Activated gamma-delta T cell treated with anti-CD3 and anti-CD28 coated beads, Interleukin-2, amount 50 U/mL, for 16 hours (primary cell): ENCODE results near the gene PBX2.
"Not testable (repeated sequence)": the region's sequence is repeated elsewhere in the genome, so short reads cannot be mapped to it uniquely, and the experiment has no call there.

Experiments used
- DNase-seq: peaks from one replicate; pipeline ENCODE4 v3.0.0-alpha.2; 2020; ENCODE audit warnings: low read depth

PBX2 gene

DNA sequence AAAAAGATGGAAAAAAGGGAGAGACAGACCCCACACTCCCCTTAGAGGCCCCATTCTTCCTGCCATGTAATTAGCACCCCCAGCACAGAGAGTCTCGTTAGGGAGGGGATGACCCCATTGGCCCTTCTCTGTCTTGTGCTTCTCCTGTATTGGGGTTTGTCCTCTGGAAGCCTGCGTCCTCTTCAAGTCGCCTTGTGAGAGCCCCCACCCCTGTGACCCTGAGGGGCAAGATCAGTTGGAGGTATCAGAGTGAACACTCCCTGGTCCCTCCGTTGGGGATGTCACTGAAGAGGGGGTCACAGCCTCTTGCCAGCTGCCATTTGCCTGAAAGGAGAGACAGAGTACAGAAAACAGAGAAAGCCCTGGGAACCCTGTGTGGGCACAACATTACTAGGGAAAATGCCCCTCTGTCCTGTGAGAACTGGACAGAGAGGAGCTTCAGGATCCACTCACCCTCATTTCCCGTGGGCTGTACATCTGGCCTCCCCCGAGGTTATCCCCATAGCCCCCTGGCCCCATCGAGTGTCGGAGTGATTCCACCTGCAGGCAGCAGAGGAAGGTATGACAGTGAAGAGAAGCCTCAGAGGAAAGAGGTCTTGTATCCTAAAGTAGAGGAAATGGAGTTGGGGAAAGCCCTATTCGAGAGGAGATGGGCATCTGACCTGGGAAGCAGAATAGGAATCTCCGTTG is 3.7 kb downstream of the PBX2 start:
- DNase-seq = not testable (repeated sequence)

- DNase-seq = not testable (repeated sequence)
Observed at GRCh38 chr6:32185681-32186131, 4.3 kb downstream of the PBX2 start.

DNA sequence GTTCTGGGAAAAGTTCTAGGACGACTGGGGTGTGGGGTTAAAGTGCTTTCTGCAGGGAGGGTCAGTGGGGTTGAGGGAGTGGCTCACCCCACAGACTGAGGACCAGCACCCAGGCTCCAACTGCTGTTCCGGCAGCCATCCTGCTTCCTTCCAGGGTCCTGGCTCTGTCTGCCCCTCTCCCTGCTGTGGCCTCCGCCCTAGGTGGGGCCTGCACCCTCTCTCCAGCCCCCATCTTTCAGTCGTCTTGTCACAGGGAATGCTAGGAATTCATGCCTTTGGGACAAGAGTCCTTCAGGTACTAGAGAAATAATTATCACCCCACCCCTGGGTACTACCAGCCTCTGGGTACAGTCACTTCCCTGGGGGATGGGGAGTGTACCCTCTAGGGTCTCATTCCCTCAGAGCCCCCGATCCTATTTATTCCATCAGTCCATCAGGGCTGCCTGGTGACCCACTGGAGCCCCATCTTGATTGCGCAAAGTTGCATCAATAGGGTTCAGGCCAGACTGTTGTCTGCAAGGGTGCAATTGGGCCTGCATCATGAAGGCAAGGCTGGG is 5.8 kb downstream of the PBX2 start, which contains the start of gene AGER:
Gene AGER (minus strand): TSS at position 170 of the 557 bp plus-strand sequence. CDS start 31 bp downstream, at position 139.
- no peak for DNase-seq

- DNase-seq = no peak
Observed at GRCh38 chr6:32183483-32184083, 6.4 kb downstream of the PBX2 start.

- no peak for DNase-seq
Observed at GRCh38 chr6:32183030-32183429, 7.0 kb downstream of the PBX2 start.

DNA sequence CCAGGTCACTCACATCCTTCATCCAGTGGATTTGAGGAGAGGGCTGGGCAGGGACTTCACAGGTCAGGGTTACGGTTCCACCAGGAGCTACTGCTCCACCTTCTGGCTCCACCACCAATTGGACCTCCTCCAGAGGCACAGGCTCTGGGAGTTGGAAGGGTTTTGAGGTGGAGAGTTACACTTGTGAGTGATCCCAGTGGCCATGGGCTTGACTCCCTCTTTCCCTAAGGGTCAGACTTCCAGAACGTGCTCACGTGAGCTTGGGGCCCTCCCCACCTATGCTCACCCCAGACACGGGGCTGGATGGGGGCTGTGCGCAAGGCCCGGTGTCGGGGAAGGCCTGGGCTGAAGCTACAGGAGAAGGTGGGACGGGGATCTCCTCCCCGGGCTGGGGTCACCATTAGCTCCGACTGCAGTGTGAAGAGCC is 7.4 kb downstream of the PBX2 start:
- no peak for DNase-seq

DNA sequence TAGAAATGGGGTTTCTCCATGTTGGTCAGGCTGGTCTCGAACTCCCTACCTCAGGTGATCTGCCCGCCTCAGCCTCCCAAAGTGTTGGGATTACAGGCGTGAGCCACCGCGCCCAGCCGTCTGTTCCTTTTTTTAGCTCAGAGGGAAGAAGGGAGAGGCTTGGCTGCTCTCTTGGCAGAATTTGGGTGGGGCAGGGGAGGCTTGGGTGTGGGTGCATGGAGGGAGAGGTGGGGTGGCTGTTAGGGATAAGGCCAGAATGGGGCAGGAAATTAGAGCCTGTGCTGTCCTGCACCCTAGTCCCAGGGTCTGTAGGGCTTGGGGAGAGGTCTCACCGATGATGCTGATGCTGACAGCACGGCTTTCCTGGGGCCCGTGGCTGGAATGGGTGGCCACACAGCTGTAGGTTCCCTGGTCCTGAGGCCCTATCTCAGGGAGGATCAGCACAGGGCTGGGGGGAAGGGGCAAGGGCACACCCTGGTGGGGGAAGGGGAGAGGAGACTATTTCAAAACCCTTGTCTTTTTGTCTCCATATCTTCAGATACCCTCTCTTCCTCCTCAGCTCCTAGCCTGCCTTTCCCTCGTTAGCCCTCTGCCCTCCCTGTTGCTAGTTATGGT is 8.0 kb downstream of the PBX2 start:
- DNase-seq = no peak

DNA sequence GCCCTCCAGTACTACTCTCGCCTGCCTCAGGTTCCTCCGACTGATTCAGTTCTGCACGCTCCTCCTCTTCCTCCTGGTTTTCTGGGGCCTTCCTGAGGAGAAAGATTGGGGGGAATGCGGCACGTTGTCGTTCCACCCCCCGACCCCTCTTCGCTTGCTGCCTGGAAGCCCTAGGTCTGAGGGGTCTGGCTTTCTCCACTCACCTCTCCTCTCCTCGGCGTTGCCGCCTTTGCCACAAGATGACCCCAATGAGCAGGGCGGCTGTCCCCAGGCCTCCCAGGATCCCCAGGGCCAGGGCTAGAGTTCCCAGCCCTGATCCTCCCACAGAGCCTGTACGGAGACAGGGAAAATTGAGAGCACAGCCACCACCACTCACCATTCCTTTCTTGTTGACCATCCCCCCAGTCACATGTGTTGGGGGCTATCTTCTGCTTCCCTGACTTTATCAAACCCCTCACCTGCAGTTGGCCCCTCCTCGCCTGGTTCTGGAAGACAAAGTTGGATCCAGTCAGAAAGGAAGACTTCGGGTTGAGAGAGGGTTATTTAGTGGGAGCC is 8.8 kb downstream of the PBX2 start:
- no peak for DNase-seq

GRCh38 chr6:32179766-32180405 is 10.1 kb downstream of the PBX2 start:
- no peak for DNase-seq

GRCh38 chr6:32178547-32179440 is 11.2 kb downstream of the PBX2 start:
- no peak for DNase-seq

DNA sequence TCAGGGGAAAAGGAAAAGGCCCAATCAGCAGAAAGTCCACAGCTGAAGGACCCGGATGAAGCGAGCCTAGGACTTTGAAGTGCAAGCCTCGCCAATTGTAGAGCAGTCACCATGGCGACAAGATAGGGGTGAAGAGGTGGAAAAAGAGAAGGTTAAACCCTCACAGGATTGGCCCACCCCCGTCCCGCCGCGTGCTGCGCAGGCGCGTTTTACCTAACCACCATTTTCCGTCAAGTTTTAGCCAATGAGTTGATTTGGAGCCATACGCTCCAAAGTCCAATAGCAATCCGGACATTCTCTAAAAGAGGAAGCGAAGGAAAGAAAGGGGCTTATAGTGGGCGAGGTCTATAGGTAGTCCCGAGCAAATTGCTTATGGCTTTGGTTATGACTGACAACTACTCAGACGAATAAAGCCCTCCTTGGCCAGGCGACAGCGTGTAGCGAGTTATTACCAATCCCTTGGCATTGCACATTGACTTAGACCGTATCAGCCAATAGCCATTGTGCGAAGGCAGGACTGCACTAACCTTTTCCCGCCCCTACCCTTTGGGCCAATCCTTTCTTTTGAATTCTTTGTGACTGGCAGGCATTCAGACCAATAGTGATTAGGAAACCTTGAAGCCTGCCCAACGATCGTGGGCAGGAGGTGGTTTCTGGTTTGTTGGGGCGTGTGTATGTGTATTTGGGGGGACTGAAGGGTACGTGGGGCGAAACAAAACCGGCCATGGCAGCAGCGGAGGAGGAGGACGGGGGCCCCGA is 12.0 kb downstream of the PBX2 start, which contains the start of gene RNF5:
Gene RNF5 (plus strand): TSS at position 618 of the 759 bp plus-strand sequence. CDS start 107 bp downstream, at position 725.
- peak; percentile 91 for DNase-seq

GRCh38 chr6:32177183-32177787 is 12.7 kb downstream of the PBX2 start:
- no peak for DNase-seq

DNA sequence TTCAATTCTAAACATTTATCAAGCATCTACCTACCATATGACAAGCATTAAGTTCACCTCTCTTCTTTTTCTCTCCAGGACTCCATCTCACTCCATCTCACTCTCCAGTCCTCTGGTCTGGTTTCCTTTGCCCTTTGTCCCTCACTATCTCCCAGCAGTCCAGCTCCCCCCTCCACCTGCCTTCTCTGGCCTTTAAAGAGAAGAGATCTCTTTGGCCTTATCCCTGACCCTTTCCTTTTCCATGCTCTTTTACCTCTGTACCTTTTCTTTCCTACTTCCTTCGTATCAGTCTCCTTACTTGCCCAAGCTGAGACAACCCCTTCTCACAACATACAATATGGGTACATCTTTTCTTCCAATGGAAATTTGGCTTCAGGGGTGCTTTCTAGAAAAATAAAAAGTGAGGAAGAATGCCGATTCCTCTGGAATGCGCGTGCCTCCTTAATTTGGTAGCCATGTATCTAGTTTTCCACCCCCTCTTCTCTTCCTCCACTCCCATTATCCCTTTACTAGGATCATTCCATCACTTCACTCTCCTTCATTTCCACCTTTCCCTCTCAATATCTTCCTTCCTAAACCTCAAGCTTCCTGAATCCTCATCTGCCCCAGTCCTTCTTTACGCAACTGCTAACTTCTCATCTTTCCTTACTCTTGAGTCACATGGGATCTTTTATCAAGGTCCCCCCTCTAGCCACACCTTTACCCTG is 13.4 kb downstream of the PBX2 start:
- DNase-seq = no peak

DNA sequence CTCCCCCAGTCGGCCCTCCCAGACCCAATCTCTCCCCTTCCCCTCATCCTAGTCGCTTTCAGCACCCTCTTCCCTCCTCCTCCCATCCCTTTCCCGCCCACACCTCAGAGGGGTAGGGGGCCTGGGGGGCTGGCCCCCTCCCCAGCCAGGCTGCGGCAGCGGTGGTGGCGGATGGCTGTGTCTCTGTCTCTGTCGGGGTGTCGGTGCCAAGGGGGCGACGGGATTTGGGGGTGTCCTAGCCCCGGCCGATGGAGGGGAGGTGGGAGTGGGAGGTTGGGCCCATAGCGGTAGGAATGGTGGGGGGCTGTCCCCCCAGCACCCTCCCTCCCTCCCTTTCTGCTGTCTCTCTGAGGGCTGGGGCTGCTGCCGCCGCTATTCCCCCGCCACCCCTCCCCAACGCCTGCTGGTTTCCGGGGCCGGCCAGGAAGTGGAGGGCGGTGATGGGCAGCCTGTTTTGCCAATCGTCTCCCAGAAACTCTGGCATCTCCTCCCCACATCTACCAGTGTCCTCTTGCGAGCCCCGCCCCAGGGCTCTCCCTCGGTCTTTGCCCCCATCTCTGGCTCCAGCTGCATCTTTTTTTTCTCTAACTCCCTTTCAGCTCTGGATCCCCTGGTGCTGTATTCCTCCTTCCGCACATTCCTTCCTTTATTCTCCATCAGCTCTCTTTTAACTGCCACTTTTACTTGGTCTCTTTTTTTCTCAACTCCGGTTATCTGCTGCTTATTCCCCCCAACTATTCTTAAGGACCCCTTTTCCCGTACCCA is 14.1 kb downstream of the PBX2 start, which contains the start of gene AGPAT1:
Gene AGPAT1 (minus strand): TSS at position 374 of the 765 bp plus-strand sequence. CDS start 4,588 bp downstream, outside the sequence.
- peak; percentile 96 for DNase-seq

DNA sequence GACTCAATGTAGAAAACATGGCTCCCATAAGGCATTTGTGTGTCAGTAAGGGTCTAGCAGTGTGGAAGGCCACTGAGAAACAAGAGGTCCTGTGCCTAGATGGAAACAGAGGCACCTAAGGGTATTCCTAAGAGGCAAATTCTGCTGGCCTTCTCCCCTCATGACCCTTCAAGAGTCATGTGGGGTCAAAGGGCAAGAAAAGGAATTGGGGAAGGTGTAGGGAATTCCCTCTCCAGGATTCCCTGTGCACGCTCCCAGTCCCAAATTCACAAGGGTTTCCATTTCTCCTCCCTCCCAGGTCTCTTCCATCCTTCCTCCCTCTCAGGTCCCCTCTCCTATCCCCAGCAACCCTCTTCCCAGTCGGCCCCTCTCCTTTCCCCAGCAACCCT is 14.7 kb downstream of the PBX2 start:
- DNase-seq = no peak

GRCh38 chr6:32174416-32174815 is 15.6 kb downstream of the PBX2 start:
- DNase-seq = no peak

DNA sequence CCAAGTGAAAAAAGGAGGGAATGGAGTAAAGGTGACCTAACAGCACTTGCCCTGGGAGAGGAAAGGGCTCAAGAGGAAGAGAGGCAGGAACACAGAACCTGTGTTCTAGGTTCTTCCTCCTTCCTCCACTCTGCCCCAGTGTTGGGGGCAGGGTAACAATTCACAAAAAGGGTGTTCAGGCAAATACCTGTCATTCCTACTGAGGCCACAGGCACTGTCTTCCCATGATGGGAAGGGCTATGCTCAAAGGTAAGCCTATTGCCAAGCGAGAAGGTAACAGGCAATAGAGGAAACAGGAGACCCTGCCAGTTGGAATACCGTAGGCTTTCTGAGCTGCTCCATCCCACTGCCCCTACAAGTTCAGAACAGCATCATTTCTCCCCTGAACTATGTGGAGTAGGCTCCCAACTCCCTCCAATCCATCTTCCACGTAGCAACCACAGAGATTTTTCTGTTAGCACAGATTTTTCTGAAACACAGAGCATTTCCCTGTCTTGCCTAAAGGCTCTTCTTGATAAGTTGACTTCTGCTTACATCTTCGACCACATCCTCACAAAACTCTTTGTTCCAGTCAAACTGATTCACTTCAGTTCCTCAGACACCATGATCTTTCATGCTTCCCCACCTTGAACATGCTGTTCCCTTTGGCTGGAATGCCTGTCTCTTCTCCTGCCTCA is 16.8 kb downstream of the PBX2 start:
- no peak for DNase-seq

GRCh38 chr6:32171234-32171633 is 18.8 kb downstream of the PBX2 start:
- DNase-seq = no peak
